SU-DHL-6 (cell line): ENCODE results near the gene PCSK9.

ENCODE experiments used
- H2AFZ ChIP-seq: fragments of 200-600 bp; sonication (generic); 2 replicates; pipeline ENCODE4 v1.6.1; 2014; ENCODE audit warnings: low read depth, mild to moderate bottlenecking, moderate library complexity, mixed read lengths, antibody characterized with exemption, low read length; ENCODE audit not compliant: severe bottlenecking
- H3F3A ChIP-seq: fragments of 200-600 bp; shearing (Covaris generic); 2 replicates; pipeline ENCODE4 v1.6.0; 2016; ENCODE audit warnings: antibody characterized with exemption, mild to moderate bottlenecking; ENCODE audit not compliant: insufficient read depth
- H3K27ac ChIP-seq: fragments of 200-600 bp; sonication (generic); 2 replicates; pipeline ENCODE4 v1.5.1; 2016; ENCODE audit warnings: low read depth, mild to moderate bottlenecking, low read length, moderate library complexity, mixed read lengths
- H3K27me3 ChIP-seq: fragments of 200-600 bp; sonication (generic), shearing (Covaris generic); 2 replicates; pipeline ENCODE4 v1.6.0; 2014; ENCODE audit warnings: mild to moderate bottlenecking, low read length
- H3K36me3 ChIP-seq: fragments of 200-600 bp; sonication (generic); 2 replicates; pipeline ENCODE4 v1.6.1; 2014; ENCODE audit warnings: mild to moderate bottlenecking, low read length, mixed read lengths
- H3K4me2 ChIP-seq: fragments of 300-600, 200-600 bp; shearing (Covaris generic), sonication (generic); 2 replicates; pipeline ENCODE4 v1.6.0; 2014; ENCODE audit warnings: low read length, low read depth, mild to moderate bottlenecking; ENCODE audit not compliant: poor library complexity, severe bottlenecking
- H3K4me3 ChIP-seq: fragments of 200-600 bp; sonication (generic); 2 replicates; pipeline ENCODE4 v1.5.1; 2014; ENCODE audit warnings: antibody characterized with exemption, low read length, mild to moderate bottlenecking, mixed read lengths; ENCODE audit not compliant: insufficient read depth, poor library complexity, severe bottlenecking
- H3K79me2 ChIP-seq: fragments of 200-600 bp; sonication (generic); 2 replicates; pipeline ENCODE4 v1.6.1; 2014; ENCODE audit warnings: mild to moderate bottlenecking, low read length, moderate library complexity; ENCODE audit not compliant: insufficient read depth
- H3K9ac ChIP-seq: fragments of 200-600 bp; sonication (generic); 2 replicates; pipeline ENCODE4 v1.7.0; 2014; ENCODE audit warnings: mild to moderate bottlenecking, low read length
- H3K9me2 ChIP-seq: fragments of 200-600 bp; sonication (generic); replicated peaks from 2 replicates; pipeline ENCODE4 v1.6.1; 2014; ENCODE audit warnings: low read length; ENCODE audit not compliant: insufficient read depth
- H3K9me3 ChIP-seq: fragments of 200-600 bp; sonication (generic); 2 replicates; pipeline ENCODE4 v1.6.1; 2014; ENCODE audit warnings: low read length, mixed read lengths; ENCODE audit not compliant: insufficient read depth
- H4K20me1 ChIP-seq: fragments of 200-600 bp; sonication (generic); 2 replicates; pipeline ENCODE4 v1.6.1; 2014; ENCODE audit warnings: low read depth, mild to moderate bottlenecking, antibody characterized with exemption, low read length, moderate library complexity, mixed read lengths
- CTCF ChIP-seq: fragments of 200-600 bp; sonication (generic); IDR thresholded peaks from one replicate; pipeline ENCODE4 v1.5.1; 2017; ENCODE audit warnings: antibody characterized with exemption, mild to moderate bottlenecking, low read length, moderate library complexity; ENCODE audit not compliant: insufficient read depth, poor library complexity, severe bottlenecking
- EZH2phosphoT487 ChIP-seq: fragments of 200-600 bp; sonication (generic), shearing (Covaris generic); conservative IDR thresholded peaks from 2 replicates; pipeline ENCODE4 v1.6.1; 2018; ENCODE audit warnings: mild to moderate bottlenecking, antibody characterized with exemption, low read length, moderate library complexity, mixed read lengths

The PCSK9 gene

GRCh38 chr1:55012661-55013060, 26.7 kb upstream of the PCSK9 start:
- Histone ChIP-seq H4K20me1 (no peaks in the 10 kb centered on the region), H3F3A (no peaks in the 10 kb centered on the region), H3K36me3 (no peaks in the 10 kb centered on the region), H3K27me3 (no peaks in the 10 kb centered on the region), H2AFZ (no peak overlapping the region), H3K4me3 (no peak overlapping the region), H3K9me2 (no peaks in the 10 kb centered on the region), H3K27ac (no peak overlapping the region), H3K4me2 (no peak overlapping the region), H3K9ac (no peak overlapping the region), H3K79me2 (no peaks in the 10 kb centered on the region), H3K9me3 (no peaks in the 10 kb centered on the region)
- TF ChIP-seq CTCF = no peak
- TF ChIP-seq EZH2phosphoT487 = no peak

GRCh38 chr1:55015123-55015522, 24.2 kb upstream of the PCSK9 start:
- Histone ChIP-seq H3K4me3 (no peak overlapping the region), H3K79me2 (no peaks in the 10 kb centered on the region), H3K9me3 (no peaks in the 10 kb centered on the region), H4K20me1 (no peaks in the 10 kb centered on the region), H3K9ac (no peak overlapping the region), H3K27ac (no peak overlapping the region), H3K4me2 (no peak overlapping the region), H2AFZ (no peak overlapping the region), H3K36me3 (no peaks in the 10 kb centered on the region), H3K9me2 (no peaks in the 10 kb centered on the region), H3K27me3 (no peaks in the 10 kb centered on the region), H3F3A (no peaks in the 10 kb centered on the region)
- TF ChIP-seq EZH2phosphoT487 (no peak), CTCF (no peak)

DNA sequence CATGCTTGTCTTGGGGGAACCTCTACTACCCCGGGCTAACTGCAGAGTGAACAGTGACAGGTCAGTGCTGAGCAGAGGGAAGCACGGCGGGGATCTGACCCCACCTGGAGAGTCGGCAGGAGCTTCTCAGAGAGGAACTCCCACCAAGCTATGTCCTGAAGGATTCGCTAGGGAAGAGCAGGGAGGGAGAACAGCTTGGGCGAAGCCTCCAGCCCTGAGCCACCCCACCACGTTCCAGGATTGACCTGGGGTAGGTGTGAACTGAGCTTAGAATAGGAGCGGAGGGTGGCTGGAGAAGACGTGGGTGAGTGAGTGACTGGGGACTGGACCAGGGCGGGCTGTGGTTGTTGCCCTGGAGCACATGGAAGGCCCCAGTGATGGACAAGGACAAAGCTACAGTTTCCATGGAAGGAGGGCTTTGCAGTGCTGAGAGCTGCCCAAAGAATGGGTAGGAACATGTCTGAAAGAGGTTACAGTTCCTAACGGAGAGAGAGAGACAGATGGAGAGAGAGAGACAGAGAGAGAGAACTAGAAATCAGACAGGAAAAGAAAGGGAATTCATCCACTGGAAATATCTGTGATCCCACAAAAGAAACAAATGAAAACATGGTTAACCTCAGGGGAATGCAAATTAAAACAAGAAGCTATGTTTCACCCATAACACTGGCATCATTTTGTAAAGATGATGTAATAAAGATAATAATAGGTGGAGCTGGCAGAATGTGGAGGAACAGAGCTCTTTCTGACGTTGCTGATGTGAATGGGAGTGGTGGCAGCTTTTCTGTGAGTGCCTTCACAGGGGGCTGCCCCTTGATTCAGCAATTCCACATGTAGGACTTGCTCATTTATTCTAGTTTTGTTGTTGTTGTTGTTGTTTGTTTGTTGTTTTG, 23.4 kb upstream of the PCSK9 start:
- Histone ChIP-seq H3K9ac (no peak overlapping the region), H3K36me3 (no peaks in the 10 kb centered on the region), H3K9me2 (no peaks in the 10 kb centered on the region), H3K27ac (no peak overlapping the region), H4K20me1 (no peaks in the 10 kb centered on the region), H3K4me3 (no peak overlapping the region), H3F3A (no peaks in the 10 kb centered on the region), H3K4me2 (no peak overlapping the region), H3K27me3 (no peaks in the 10 kb centered on the region), H2AFZ (no peak overlapping the region), H3K79me2 (no peaks in the 10 kb centered on the region), H3K9me3 (no peaks in the 10 kb centered on the region)
- no peak for TF ChIP-seq EZH2phosphoT487
- no peak for TF ChIP-seq CTCF
